ENCODE results near the gene BCL6B. TPM values are rescaled to one million over a fixed set of nuclear protein-coding genes. Genes with fewer than 3 reads are reported as not detected.

The BCL6B gene
- total and polyA plus RNA-seq, 10 of the 15 experiments (the other 5 are each of a cell fraction or from before 2014, with no cell fraction given): 0.06 to 0.85 (median 0.11) TPM; not detected in 1

DNA sequence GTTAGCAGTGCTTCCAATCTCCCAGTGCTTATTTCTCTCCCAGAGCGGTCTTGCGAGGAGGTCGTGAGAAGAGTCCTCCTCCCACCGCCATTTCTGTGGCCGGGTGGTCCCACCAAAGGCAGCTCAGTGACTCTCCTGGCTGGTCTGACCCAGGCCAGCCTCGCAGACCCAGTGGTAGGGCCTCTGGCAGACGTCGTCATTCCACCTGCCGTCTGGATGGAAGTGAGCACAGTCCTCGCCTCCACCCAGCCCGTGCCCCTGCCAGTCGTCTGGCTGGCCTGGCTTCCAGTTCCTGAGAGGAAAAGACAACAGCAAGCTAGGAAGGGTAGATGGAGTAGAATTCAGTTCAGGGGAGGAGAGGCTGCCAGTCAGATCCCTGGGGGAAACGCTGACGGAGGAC lies 52.1 kb downstream of the BCL6B start (continued):
- TF ChIP-seq, protein P1, sequence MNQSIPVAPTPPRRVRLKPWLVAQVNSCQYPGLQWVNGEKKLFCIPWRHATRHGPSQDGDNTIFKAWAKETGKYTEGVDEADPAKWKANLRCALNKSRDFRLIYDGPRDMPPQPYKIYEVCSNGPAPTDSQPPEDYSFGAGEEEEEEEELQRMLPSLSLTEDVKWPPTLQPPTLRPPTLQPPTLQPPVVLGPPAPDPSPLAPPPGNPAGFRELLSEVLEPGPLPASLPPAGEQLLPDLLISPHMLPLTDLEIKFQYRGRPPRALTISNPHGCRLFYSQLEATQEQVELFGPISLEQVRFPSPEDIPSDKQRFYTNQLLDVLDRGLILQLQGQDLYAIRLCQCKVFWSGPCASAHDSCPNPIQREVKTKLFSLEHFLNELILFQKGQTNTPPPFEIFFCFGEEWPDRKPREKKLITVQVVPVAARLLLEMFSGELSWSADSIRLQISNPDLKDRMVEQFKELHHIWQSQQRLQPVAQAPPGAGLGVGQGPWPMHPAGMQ (IDR thresholded peaks at IDR 0.05; ENCODE audit: borderline replicate concordance): no peak
- no peak for TF ChIP-seq WRNIP1 (IDR thresholded peaks at IDR 0.05; ENCODE audit: borderline replicate concordance, low read depth, low read length)
- TF ChIP-seq YBX1 (IDR thresholded peaks at IDR 0.05): no peak
- TF ChIP-seq CBX5 (IDR thresholded peaks at IDR 0.05; ENCODE audit: low read depth): no peak
- TF ChIP-seq, protein P2, sequence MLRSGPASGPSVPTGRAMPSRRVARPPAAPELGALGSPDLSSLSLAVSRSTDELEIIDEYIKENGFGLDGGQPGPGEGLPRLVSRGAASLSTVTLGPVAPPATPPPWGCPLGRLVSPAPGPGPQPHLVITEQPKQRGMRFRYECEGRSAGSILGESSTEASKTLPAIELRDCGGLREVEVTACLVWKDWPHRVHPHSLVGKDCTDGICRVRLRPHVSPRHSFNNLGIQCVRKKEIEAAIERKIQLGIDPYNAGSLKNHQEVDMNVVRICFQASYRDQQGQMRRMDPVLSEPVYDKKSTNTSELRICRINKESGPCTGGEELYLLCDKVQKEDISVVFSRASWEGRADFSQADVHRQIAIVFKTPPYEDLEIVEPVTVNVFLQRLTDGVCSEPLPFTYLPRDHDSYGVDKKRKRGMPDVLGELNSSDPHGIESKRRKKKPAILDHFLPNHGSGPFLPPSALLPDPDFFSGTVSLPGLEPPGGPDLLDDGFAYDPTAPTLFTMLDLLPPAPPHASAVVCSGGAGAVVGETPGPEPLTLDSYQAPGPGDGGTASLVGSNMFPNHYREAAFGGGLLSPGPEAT (IDR thresholded peaks at IDR 0.05; ENCODE audit: low read depth): no peak

DNA sequence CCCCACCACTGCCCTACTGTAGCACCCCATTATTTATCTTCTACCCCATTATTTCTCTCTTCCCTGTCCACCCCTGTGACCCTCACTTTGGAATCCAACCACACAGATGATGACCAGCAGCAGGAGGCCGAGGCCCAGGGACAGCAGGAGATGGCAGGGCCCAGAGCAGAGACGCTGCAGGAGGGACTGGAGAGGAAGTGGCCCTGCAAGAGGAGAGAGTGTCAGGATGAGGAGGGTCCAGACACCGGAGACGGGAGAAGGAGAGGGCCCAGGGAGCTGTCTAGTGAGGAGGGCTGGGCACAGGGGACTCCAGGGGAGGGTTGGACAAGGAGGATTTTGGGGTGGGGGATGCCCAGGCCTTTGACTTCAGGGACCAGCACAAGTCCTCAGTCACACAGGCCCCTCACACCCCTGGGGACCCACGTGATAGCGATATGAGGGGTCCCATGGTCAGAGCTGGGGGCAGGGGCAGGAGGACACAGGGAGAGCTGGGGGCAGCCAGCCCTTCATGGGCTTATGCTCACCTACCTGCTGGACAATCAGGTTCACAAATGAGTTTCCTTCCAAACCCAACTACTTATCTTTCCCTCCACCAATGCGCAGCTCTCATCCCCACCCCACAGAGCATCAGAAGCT lies 55.2 kb downstream of the BCL6B start:
- Histone ChIP-seq H3K9me3 (replicated peaks; ENCODE audit: control insufficient read depth, insufficient read depth, low read length) (no peaks in the 10 kb centered on the region), H3K36me3 (ENCODE audit: control insufficient read depth in 2 of 2, insufficient read depth in 2 of 2, low read length in 1 of 2) (no peaks in the 10 kb centered on the region), H3K4me2 (ENCODE audit: control insufficient read depth, insufficient read depth) (no peak overlapping the region), H3K4me1 (ENCODE audit: control insufficient read depth, insufficient read depth, low read length) (no peaks in the 10 kb centered on the region), H4K20me1 (ENCODE audit: control insufficient read depth, insufficient read depth) (no peaks in the 10 kb centered on the region), H3K27ac (ENCODE audit: control insufficient read depth, insufficient read depth) (no peak overlapping the region), H3K4me3 (no peak overlapping the region), H3K27me3 (replicated peaks in 1 of 2; ENCODE audit: control insufficient read depth in 2 of 2, insufficient read depth in 2 of 2, low read length in 1 of 2) (no peaks in the 10 kb centered on the region), H3K9ac (ENCODE audit: control insufficient read depth, insufficient read depth, low read length) (no peak overlapping the region), H2AFZ (ENCODE audit: control insufficient read depth, low read depth, low read length) (no peak overlapping the region), H3K79me2 (ENCODE audit: control insufficient read depth, insufficient read depth, low read length) (no peaks in the 10 kb centered on the region)
- 17% methylated on average over 5 of the region's 7 CpGs for WGBS (ENCODE audit: insufficient coverage, insufficient replicate concordance, low lambda C conversion rate, missing lambda C conversion rate)
- ChIA-PET POLR2A (interaction anchor here (0.5 to 0.7 kb wide), 2 partner anchors 10 to 46 kb away, joined by 3 to 4 read pairs; no protein-coding TSS in a partner anchor), CTCF (interaction anchor here (1.7 kb wide), 1 partner anchor 25 kb away, joined by 5 read pairs; no protein-coding TSS in a partner anchor), RAD21 (ENCODE audit: unreplicated experiment) (no interaction called here), SMC1A (ENCODE audit: uncharacterized antibody, unreplicated experiment) (no interaction called here)
- in situ Hi-C loops (cut with MboI) (no loop called here), intact Hi-C loops (cut with micrococcal nuclease; ENCODE audit: unreplicated experiment) (no loop called here)
- ATAC-seq: no peak
- BruUV-seq (replicated peaks): no TSS peak
- TF ChIP-seq NFYB (IDR thresholded peaks at IDR 0.05; ENCODE audit: insufficient read depth, low read depth, low read length) (no peak), TBL1XR1 (IDR thresholded peaks at IDR 0.05; ENCODE audit: low read depth, low read length) (no peak), BMI1 (IDR thresholded peaks at IDR 0.05; ENCODE audit: borderline replicate concordance) (no peak), ESRRA (IDR thresholded peaks at IDR 0.05; ENCODE audit: low read length) (no peak), MXI1 (IDR thresholded peaks at IDR 0.05; ENCODE audit: low read depth, low read length) (no peak), SMARCA5 (IDR thresholded peaks at IDR 0.05) (no peak), MEF2A (IDR thresholded peaks at IDR 0.05; ENCODE audit: insufficient read depth, low read depth, low read length) (no peak), HDGF (IDR thresholded peaks at IDR 0.05) (no peak), NR2C1 (IDR thresholded peaks at IDR 0.05) (no peak), MTA3 (IDR thresholded peaks at IDR 0.05; ENCODE audit: borderline replicate concordance, low read length) (no peak), FOS (IDR thresholded peaks at IDR 0.05; ENCODE audit: borderline replicate concordance, extremely low read depth, insufficient read length) (no peak)
- TF ChIP-seq, protein P3, sequence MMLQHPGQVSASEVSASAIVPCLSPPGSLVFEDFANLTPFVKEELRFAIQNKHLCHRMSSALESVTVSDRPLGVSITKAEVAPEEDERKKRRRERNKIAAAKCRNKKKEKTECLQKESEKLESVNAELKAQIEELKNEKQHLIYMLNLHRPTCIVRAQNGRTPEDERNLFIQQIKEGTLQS (IDR thresholded peaks at IDR 0.05; ENCODE audit: borderline replicate concordance, extremely low read depth, low read depth, low read length): no peak
- TF ChIP-seq, protein P4, sequence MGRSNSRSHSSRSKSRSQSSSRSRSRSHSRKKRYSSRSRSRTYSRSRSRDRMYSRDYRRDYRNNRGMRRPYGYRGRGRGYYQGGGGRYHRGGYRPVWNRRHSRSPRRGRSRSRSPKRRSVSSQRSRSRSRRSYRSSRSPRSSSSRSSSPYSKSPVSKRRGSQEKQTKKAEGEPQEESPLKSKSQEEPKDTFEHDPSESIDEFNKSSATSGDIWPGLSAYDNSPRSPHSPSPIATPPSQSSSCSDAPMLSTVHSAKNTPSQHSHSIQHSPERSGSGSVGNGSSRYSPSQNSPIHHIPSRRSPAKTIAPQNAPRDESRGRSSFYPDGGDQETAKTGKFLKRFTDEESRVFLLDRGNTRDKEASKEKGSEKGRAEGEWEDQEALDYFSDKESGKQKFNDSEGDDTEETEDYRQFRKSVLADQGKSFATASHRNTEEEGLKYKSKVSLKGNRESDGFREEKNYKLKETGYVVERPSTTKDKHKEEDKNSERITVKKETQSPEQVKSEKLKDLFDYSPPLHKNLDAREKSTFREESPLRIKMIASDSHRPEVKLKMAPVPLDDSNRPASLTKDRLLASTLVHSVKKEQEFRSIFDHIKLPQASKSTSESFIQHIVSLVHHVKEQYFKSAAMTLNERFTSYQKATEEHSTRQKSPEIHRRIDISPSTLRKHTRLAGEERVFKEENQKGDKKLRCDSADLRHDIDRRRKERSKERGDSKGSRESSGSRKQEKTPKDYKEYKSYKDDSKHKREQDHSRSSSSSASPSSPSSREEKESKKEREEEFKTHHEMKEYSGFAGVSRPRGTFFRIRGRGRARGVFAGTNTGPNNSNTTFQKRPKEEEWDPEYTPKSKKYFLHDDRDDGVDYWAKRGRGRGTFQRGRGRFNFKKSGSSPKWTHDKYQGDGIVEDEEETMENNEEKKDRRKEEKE (IDR thresholded peaks at IDR 0.05): no peak
- FAIRE-seq: no peak
- no peak for DNase-seq (ENCODE audit: low read depth, low spot score)

All from GM12878 (cell line).